Fibroblast of lung (primary cell): ENCODE measurements around the gene MBTD1. TPM values are rescaled to one million over a fixed set of nuclear protein-coding genes. Genes with fewer than 3 reads are reported as not detected.

ENCODE experiments used
- DNase-seq, 2 donors: peaks; one replicate each; pipeline versions ENCODE4 v3.0.0 to v3.0.0-alpha.2; 2010; ENCODE audit warnings: low read depth in 2 of 2
- H2AFZ ChIP-seq: 2 replicates; pipeline ENCODE4 v1.5.1; 2012; ENCODE audit warnings: low read length, control low read depth, inconsistent platforms
- H3K27ac ChIP-seq: 2 replicates; pipeline ENCODE4 v1.5.1; 2011; ENCODE audit warnings: low read length, control low read depth; ENCODE audit not compliant: insufficient read depth
- H3K27me3 ChIP-seq: 2 replicates; pipeline ENCODE4 v1.5.1; 2011; ENCODE audit warnings: mild to moderate bottlenecking, low read length; ENCODE audit not compliant: control insufficient read depth, insufficient read depth
- H3K36me3 ChIP-seq: 2 replicates; pipeline ENCODE4 v1.5.1; 2011; ENCODE audit warnings: low read length; ENCODE audit not compliant: control insufficient read depth, insufficient read depth
- H3K4me1 ChIP-seq: 2 replicates; pipeline ENCODE4 v1.5.1; 2011; ENCODE audit warnings: low read length; ENCODE audit not compliant: control insufficient read depth, insufficient read depth; ENCODE audit errors: extremely low read depth
- H3K4me2 ChIP-seq: 2 replicates; pipeline ENCODE4 v1.5.1; 2011; ENCODE audit warnings: low read length, control low read depth; ENCODE audit not compliant: insufficient read depth; ENCODE audit errors: extremely low read depth
- H3K4me3 ChIP-seq, 4 experiments: fragments of 200-600 bp in 1 of 4; sonication (generic) in 1 of 4; replicated peaks in 1 of 4; 2 replicates each; pipeline ENCODE4 v1.5.1; 2011 to 2016; ENCODE audit warnings: low read length in 4 of 4, low read depth in 3 of 4, mild to moderate bottlenecking in 3 of 4, control low read depth in 2 of 4, inconsistent platforms in 1 of 4, mixed read lengths in 1 of 4; ENCODE audit not compliant: insufficient read depth in 1 of 4; ENCODE audit errors: control extremely low read depth in 1 of 4
- H3K79me2 ChIP-seq: 2 replicates; pipeline ENCODE4 v1.5.1; 2012; ENCODE audit warnings: mild to moderate bottlenecking, low read length, inconsistent platforms; ENCODE audit not compliant: control insufficient read depth, insufficient read depth
- H3K9ac ChIP-seq: 2 replicates; pipeline ENCODE4 v1.5.1; 2011; ENCODE audit warnings: mild to moderate bottlenecking, low read length, control low read depth; ENCODE audit not compliant: insufficient read depth
- H3K9me3 ChIP-seq: 2 replicates; pipeline ENCODE4 v1.5.1; 2012; ENCODE audit warnings: low read depth, low read length; ENCODE audit not compliant: control insufficient read depth, insufficient read depth
- H4K20me1 ChIP-seq: 2 replicates; pipeline ENCODE4 v1.5.1; 2011; ENCODE audit warnings: low read length; ENCODE audit not compliant: control insufficient read depth, insufficient read depth; ENCODE audit errors: extremely low read depth
- CTCF ChIP-seq, 2 donors: IDR thresholded peaks in 1 of 2; conservative IDR thresholded peaks in 1 of 2; 1 replicate in 1 of 2; 2 replicates in 1 of 2; pipeline ENCODE4 v1.5.1; 2011 to 2012; ENCODE audit warnings: low read length in 2 of 2, control low read depth in 1 of 2, inconsistent platforms in 1 of 2, low read depth in 1 of 2, mild to moderate bottlenecking in 1 of 2
- EZH2 ChIP-seq: IDR thresholded peaks from 2 replicates; pipeline ENCODE4 v1.5.1; 2012; ENCODE audit warnings: low read length, control low read depth, mild to moderate bottlenecking; ENCODE audit errors: missing control alignments
- polyA plus RNA-seq, 2 donors: library from polyadenylated mRNA; depleted of rRNA in 1 of 2; stranded (reverse) in 1 of 2; unstranded in 1 of 2; fragments of >200 nt; gene quantifications; 2 replicates each; pipeline ENCODE4 v1.2.1, GENCODE V29; 2011 to 2012; ENCODE audit warnings: missing spikeins in 1 of 2
- total RNA-seq: library from RNA; depleted of rRNA; stranded (reverse); fragments of >200 nt; gene quantifications from 2 replicates; pipeline ENCODE4 v1.2.1, GENCODE V29; 2014

Gene MBTD1
- total and polyA plus RNA-seq, 2 donors (not counting 1 experiment from before 2014, with no cell fraction given): 4.4 to 13.7 TPM

- peak within 1 kb of the TSS; percentile 95 for H3K27ac ChIP-seq
- H3K4me2 ChIP-seq: peak within 1 kb of the TSS; percentile 97
- peaks cover 20% of the 10 kb centered on the region for H3K36me3 ChIP-seq
- no peaks in the 10 kb centered on the region for H3K27me3 ChIP-seq
- H3K9me3 ChIP-seq: no peaks in the 10 kb centered on the region
- TF ChIP-seq CTCF (conservative IDR thresholded peaks at IDR 0.05 in 1 of 2, IDR thresholded peaks at IDR 0.05 in 1 of 2; ENCODE audit: low read depth in 1 of 2, low read length in 2 of 2) (no peak), EZH2 (no peak)
- H3K9ac ChIP-seq: peak within 1 kb of the TSS; percentile 93
- H3K4me3 ChIP-seq: peak within 1 kb of the TSS; percentile 85 to 99 (median 93)
- DNase-seq: peak; percentile 81
- H4K20me1 ChIP-seq: no peaks in the 10 kb centered on the region
- peaks cover 9% of the 10 kb centered on the region for H3K4me1 ChIP-seq
- H2AFZ ChIP-seq: peak within 1 kb of the TSS; percentile 96
- H3K79me2 ChIP-seq: peaks cover 17% of the 10 kb centered on the region
Measured at GRCh38 chr17:51166198-51166986, 93.5 kb downstream of the MBTD1 start, which contains the start of gene NME2. Gene NME2, plus strand, starts transcription at chr17:51166411. Its CDS starts 420 bp downstream, at chr17:51166831.

GRCh38 chr17:51165680-51166197 lies 94.1 kb downstream of the MBTD1 start:
- Histone ChIP-seq H4K20me1 (no peaks in the 10 kb centered on the region), H3K36me3 (peaks cover 16% of the 10 kb centered on the region), H3K79me2 (peaks cover 17% of the 10 kb centered on the region), H3K4me1 (peaks cover 9% of the 10 kb centered on the region), H3K4me2 (peak overlapping the region; percentile 97), H3K27ac (peak overlapping the region; percentile 95), H3K9ac (peak overlapping the region; percentile 93), H3K4me3 (peak overlapping the region; percentile 66 to 99 (median 84)), H3K27me3 (no peaks in the 10 kb centered on the region), H3K9me3 (no peaks in the 10 kb centered on the region), H2AFZ (peak overlapping the region; percentile 96)
- peak in 1 of 2 donors; percentile 47 for DNase-seq
- TF ChIP-seq CTCF (conservative IDR thresholded peaks at IDR 0.05 in 1 of 2, IDR thresholded peaks at IDR 0.05 in 1 of 2; ENCODE audit: low read depth in 1 of 2, low read length in 2 of 2) (no peak), EZH2 (no peak)

GRCh38 chr17:51164911-51165679 lies 94.8 kb downstream of the MBTD1 start:
- Histone ChIP-seq H3K36me3 (peaks cover 16% of the 10 kb centered on the region), H2AFZ (no peak overlapping the region), H4K20me1 (no peaks in the 10 kb centered on the region), H3K4me1 (peaks cover 9% of the 10 kb centered on the region), H3K79me2 (peaks cover 17% of the 10 kb centered on the region), H3K27me3 (no peaks in the 10 kb centered on the region), H3K27ac (peak overlapping the region; percentile 95), H3K4me3 (peak overlapping the region in 2 of 4 experiments; percentile 75 to 92), H3K9ac (no peak overlapping the region), H3K4me2 (peak overlapping the region; percentile 97), H3K9me3 (no peaks in the 10 kb centered on the region)
- DNase-seq: peak in 1 of 2 donors; percentile 13
- TF ChIP-seq EZH2: no peak
- no peak for TF ChIP-seq CTCF (conservative IDR thresholded peaks at IDR 0.05 in 1 of 2, IDR thresholded peaks at IDR 0.05 in 1 of 2; ENCODE audit: low read depth in 1 of 2, low read length in 2 of 2)
